ENCODE measurements around the gene VAPB. TPM values are rescaled to one million over a fixed set of nuclear protein-coding genes. Genes with fewer than 3 reads are reported as not detected.

The VAPB gene
- total and polyA plus RNA-seq, 2 of the 4 experiments (the other 2 are of a cell fraction): 9.1 to 26.0 TPM

GRCh38 chr20:58478141-58478805 is 89.2 kb downstream of the VAPB start:
- no TSS peak for BruUV-seq (replicated peaks)

More at GRCh38 chr20:58478141-58478805, 89.2 kb downstream of the VAPB start:
- H3K9ac ChIP-seq (ENCODE audit: low read depth, low read length): no peak overlapping the region
- H3K4me2 ChIP-seq (ENCODE audit: low read depth, low read length): no peak overlapping the region
- POLR2A ChIA-PET (ENCODE audit: unreplicated experiment): interaction anchor here (0.6 kb wide), 1 partner anchor 125 kb away, joined by 3 read pairs; no protein-coding TSS in a partner anchor
- no peak overlapping the region for H3K23ac ChIP-seq (ENCODE audit: low read depth, low read length)
- no peak overlapping the region for H3K4ac ChIP-seq (ENCODE audit: low read depth, low read length)
- no peaks in the 10 kb centered on the region for H3K36me3 ChIP-seq (ENCODE audit: control insufficient read depth, insufficient read depth, low read length)
- peaks cover 8% of the 10 kb centered on the region for H3K9me3 ChIP-seq (ENCODE audit: control insufficient read depth, insufficient read depth, low read length)
- dilution Hi-C loops (cut with HindIII; ENCODE audit: low sequenced_read_pairs, unreplicated experiment) (no loop called here), in situ Hi-C loops (cut with MboI; ENCODE audit: low sequenced_read_pairs) (loop anchor here (10.0 kb wide), 1 partner anchor 377 kb away; the partner anchor contains the start of genes GNAS and GNAS-AS1), intact Hi-C loops (cut with micrococcal nuclease) (no loop called here)
- no peak overlapping the region for H3K27ac ChIP-seq (ENCODE audit: insufficient read depth, low read length)
- no peaks in the 10 kb centered on the region for H3K27me3 ChIP-seq (ENCODE audit: control insufficient read depth, insufficient read depth, low read length)
- TF ChIP-seq NFE2L2 (IDR thresholded peaks at IDR 0.05; ENCODE audit: low read depth, low read length): no peak
- TF ChIP-seq USF2 (IDR thresholded peaks at IDR 0.05; ENCODE audit: low read depth, low read length): no peak
- TF ChIP-seq FOS (IDR thresholded peaks at IDR 0.05; ENCODE audit: low read depth, low read length): no peak
- TF ChIP-seq SMC3 (IDR thresholded peaks at IDR 0.05; ENCODE audit: low read depth, low read length): no peak
- TF ChIP-seq CEBPB (IDR thresholded peaks at IDR 0.05; ENCODE audit: low read depth, low read length): no peak
- TF ChIP-seq BHLHE40 (IDR thresholded peaks at IDR 0.05; ENCODE audit: low read depth, low read length): no peak
- no peak for TF ChIP-seq MAZ (IDR thresholded peaks at IDR 0.05; ENCODE audit: borderline replicate concordance, low read depth, low read length)
- TF ChIP-seq RFX5 (IDR thresholded peaks at IDR 0.05; ENCODE audit: low read depth, low read length): no peak
- TF ChIP-seq POLR2A (IDR thresholded peaks at IDR 0.05; ENCODE audit: low read depth, low read length): no peak
- no peak for TF ChIP-seq CHD1 (IDR thresholded peaks at IDR 0.05; ENCODE audit: low read depth, low read length)
- TF ChIP-seq CTCF (conservative IDR thresholded peaks at IDR 0.05; ENCODE audit: low read depth, low read length): no peak
- TF ChIP-seq MAFK (IDR thresholded peaks at IDR 0.05; ENCODE audit: low read depth, low read length): no peak
- TF ChIP-seq RCOR1 (IDR thresholded peaks at IDR 0.05; ENCODE audit: insufficient replicate concordance, low read length): no peak
- no peak for TF ChIP-seq MXI1 (IDR thresholded peaks at IDR 0.05; ENCODE audit: borderline replicate concordance, low read depth, low read length)
- H2AK9ac ChIP-seq (replicated peaks; ENCODE audit: low read depth, low read length, poor library complexity): no peak overlapping the region
- H2BK15ac ChIP-seq (ENCODE audit: low read depth, low read length): no peak overlapping the region
- H2BK20ac ChIP-seq (ENCODE audit: low read depth, low read length): no peak overlapping the region
- no peak overlapping the region for H3K18ac ChIP-seq (ENCODE audit: low read depth, low read length)
- H3K14ac ChIP-seq (replicated peaks; ENCODE audit: low read depth, low read length): no peak overlapping the region
- H2BK120ac ChIP-seq (ENCODE audit: low read depth, low read length): no peak overlapping the region
- no peak for DNase-seq
- no CpG with 5 or more reads among the region's 3 CpGs for WGBS, 2 experiments (ENCODE audit: extremely low coverage in 2 of 2, insufficient read length in 1 of 2)
- H3K79me1 ChIP-seq (ENCODE audit: low read depth in 1 of 2, low read length in 2 of 2): no peaks in the 10 kb centered on the region
- H4K91ac ChIP-seq (ENCODE audit: insufficient read depth, low read depth, low read length): no peak overlapping the region
- no peak overlapping the region for H3K4me3 ChIP-seq (ENCODE audit: insufficient read depth, low read depth, low read length)
- no peak for ATAC-seq (ENCODE audit: low read depth)
- H3K56ac ChIP-seq (ENCODE audit: extremely low read depth, insufficient read depth, low read length): no peak overlapping the region
- no peaks in the 10 kb centered on the region; the same call in 1 of the 2 replicates for H3K9me1 ChIP-seq (ENCODE audit: insufficient read depth, low read length)
- H4K5ac ChIP-seq (ENCODE audit: low read depth, low read length): no peak overlapping the region
- no peaks in the 10 kb centered on the region; the same call in 1 of the 2 replicates for H4K20me1 ChIP-seq (ENCODE audit: insufficient read depth, low read length)
- no peak overlapping the region for H4K8ac ChIP-seq (ENCODE audit: low read depth in 2 of 2, low read length in 2 of 2)
- H2AK5ac ChIP-seq (ENCODE audit: low read depth, low read length): no peak overlapping the region; the same call in 1 of the 2 replicates
- H2AFZ ChIP-seq (replicated peaks; ENCODE audit: low read length, poor library complexity): no peak overlapping the region
- CTCF ChIA-PET: no interaction called here
- H3K4me1 ChIP-seq (ENCODE audit: control insufficient read depth, insufficient read depth, low read length): no peaks in the 10 kb centered on the region
- H2BK5ac ChIP-seq (ENCODE audit: low read depth, low read length, poor library complexity, severe bottlenecking): no peak overlapping the region

Data from IMR-90 (cell line).